SK-N-DZ (cell line): ENCODE results near the gene STAC3. TPM values are rescaled to one million over a fixed set of nuclear protein-coding genes. Genes with fewer than 3 reads are reported as not detected.
"Not testable (repeated sequence)": the region's sequence is repeated elsewhere in the genome, so short reads cannot be mapped to it uniquely, and the experiment has no call there.

Source experiments
- DNase-seq: peaks from one replicate; pipeline ENCODE4 v3.0.0-alpha.2; 2015; ENCODE audit warnings: low spot score
- polyA plus RNA-seq, 2 experiments: library from polyadenylated mRNA; depleted of rRNA; stranded (reverse); fragments of >200 nt; gene quantifications; 2 replicates each; pipeline ENCODE4 v1.2.3, GENCODE V29; 2014

STAC3 gene
- 0.37 and 1.2 TPM in 2 replicates for polyA plus RNA-seq (2014; cell fraction: cytosol; rRNA removed)
- 8.8 and 10.9 TPM in 2 replicates for polyA plus RNA-seq (2014; cell fraction: nucleus; rRNA removed)

GRCh38 chr12:57250956-57251355, at the start of gene STAC3:
STAC3 (minus strand) TSS chr12:57251187; CDS start chr12:57249636, 1,551 bp downstream.
- no peak for DNase-seq

GRCh38 chr12:57299514-57300016, 48.6 kb upstream of the STAC3 start:
- no peak for DNase-seq

GRCh38 chr12:57296291-57296690, 45.3 kb upstream of the STAC3 start:
- no peak for DNase-seq

- DNase-seq: not testable (repeated sequence)
These were observed 31.1 kb upstream of the STAC3 start for GRCh38 chr12:57282073-57282472.

GRCh38 chr12:57280211-57281062, 29.4 kb upstream of the STAC3 start:
- peak; percentile 95 for DNase-seq

GRCh38 chr12:57278465-57279381, 27.7 kb upstream of the STAC3 start:
- no peak for DNase-seq

GRCh38 chr12:57276935-57277563, 26.1 kb upstream of the STAC3 start:
- DNase-seq: no peak

GRCh38 chr12:57276233-57276632, 25.2 kb upstream of the STAC3 start:
- DNase-seq: not testable (repeated sequence)

GRCh38 chr12:57273516-57273915, 22.5 kb upstream of the STAC3 start:
- DNase-seq: no peak

GRCh38 chr12:57272337-57273151, 21.6 kb upstream of the STAC3 start:
- no peak for DNase-seq

- no peak for DNase-seq
These were observed 20.0 kb upstream of the STAC3 start for GRCh38 chr12:57270966-57271470.

- DNase-seq: no peak
These were observed 17.3 kb upstream of the STAC3 start for GRCh38 chr12:57268264-57268663.

GRCh38 chr12:57266681-57267080, 15.7 kb upstream of the STAC3 start:
- DNase-seq: no peak

GRCh38 chr12:57263096-57263495, 12.1 kb upstream of the STAC3 start:
- DNase-seq: no peak

- no peak for DNase-seq
These were observed 11.3 kb upstream of the STAC3 start for GRCh38 chr12:57262126-57262822.

- no peak for DNase-seq
These were observed 10.5 kb upstream of the STAC3 start for GRCh38 chr12:57261428-57261865.

GRCh38 chr12:57260366-57260765, 9.4 kb upstream of the STAC3 start:
- no peak for DNase-seq

GRCh38 chr12:57258977-57259970, 8.3 kb upstream of the STAC3 start:
- DNase-seq: no peak
